ENCODE results near the gene FYN. TPM values are rescaled to one million over a fixed set of nuclear protein-coding genes. Genes with fewer than 3 reads are reported as not detected.

The FYN gene
- total and polyA plus RNA-seq, 2 of the 4 experiments (the other 2 are of a cell fraction), result 30.8 to 36.4 TPM

GRCh38 chr6:111793711-111794111 lies 79.5 kb downstream of the FYN start:
- H2AK9ac ChIP-seq (replicated peaks; ENCODE audit: low read depth, low read length, poor library complexity), result no peak overlapping the region
- H4K20me1 ChIP-seq (ENCODE audit: insufficient read depth, low read length), result peaks cover 10% of the 10 kb centered on the region; the same call in 1 of the 2 replicates
- no peak overlapping the region for H3K9ac ChIP-seq (ENCODE audit: low read depth, low read length)
- dilution Hi-C loops (cut with HindIII; ENCODE audit: low sequenced_read_pairs, unreplicated experiment) (no loop called here), in situ Hi-C loops (cut with MboI; ENCODE audit: low sequenced_read_pairs) (no loop called here), intact Hi-C loops (cut with micrococcal nuclease) (no loop called here)
- no peak overlapping the region for H3K14ac ChIP-seq (replicated peaks; ENCODE audit: low read depth, low read length)
- no peak overlapping the region for H3K27ac ChIP-seq (ENCODE audit: insufficient read depth, low read length)
- no TSS peak for BruUV-seq (replicated peaks)
- no peak overlapping the region for H3K4me3 ChIP-seq (ENCODE audit: insufficient read depth, low read depth, low read length)
- no peak for ATAC-seq (ENCODE audit: low read depth)
- no peak overlapping the region for H3K4me2 ChIP-seq (ENCODE audit: low read depth, low read length)
- H3K27me3 ChIP-seq (ENCODE audit: control insufficient read depth, insufficient read depth, low read length), result no peaks in the 10 kb centered on the region
- WGBS, 2 experiments (ENCODE audit: extremely low coverage in 2 of 2, insufficient read length in 1 of 2), result 100% methylated on average over 1 of the region's 8 CpGs; no CpG with 5 or more reads in 1 of the 2 experiments
- no peak overlapping the region for H4K8ac ChIP-seq (ENCODE audit: low read depth in 2 of 2, low read length in 2 of 2)
- no peak overlapping the region for H3K18ac ChIP-seq (ENCODE audit: low read depth, low read length)
- H3K23ac ChIP-seq (ENCODE audit: low read depth, low read length), result no peak overlapping the region
- H2AK5ac ChIP-seq (ENCODE audit: low read depth, low read length), result no peak overlapping the region
- no peak overlapping the region for H2BK5ac ChIP-seq (ENCODE audit: low read depth, low read length, poor library complexity, severe bottlenecking)
- no peak overlapping the region for H2BK120ac ChIP-seq (ENCODE audit: low read depth, low read length)
- peaks cover 9 to 31% of the 10 kb centered on the region in 2 experiments for H3K79me1 ChIP-seq (ENCODE audit: low read depth in 1 of 2, low read length in 2 of 2)
- peaks cover 6% of the 10 kb centered on the region; the same call in 1 of the 2 replicates for H3K9me1 ChIP-seq (ENCODE audit: insufficient read depth, low read length)
- CTCF ChIA-PET, result no interaction called here
- no peak for DNase-seq
- H3K56ac ChIP-seq (ENCODE audit: extremely low read depth, insufficient read depth, low read length), result no peak overlapping the region
- TF ChIP-seq MXI1 (IDR thresholded peaks at IDR 0.05; ENCODE audit: borderline replicate concordance, low read depth, low read length), result no peak
- TF ChIP-seq CEBPB (IDR thresholded peaks at IDR 0.05; ENCODE audit: low read depth, low read length), result peak; percentile 37; the same call in 1 of the 2 replicates
- no peak overlapping the region for H4K91ac ChIP-seq (ENCODE audit: insufficient read depth, low read depth, low read length)
- H2BK15ac ChIP-seq (ENCODE audit: low read depth, low read length), result no peak overlapping the region
- no peak overlapping the region for H3K4ac ChIP-seq (ENCODE audit: low read depth, low read length)
- H2BK20ac ChIP-seq (ENCODE audit: low read depth, low read length), result no peak overlapping the region
- POLR2A ChIA-PET (ENCODE audit: unreplicated experiment), result no interaction called here
- peaks cover 8% of the 10 kb centered on the region for H3K4me1 ChIP-seq (ENCODE audit: control insufficient read depth, insufficient read depth, low read length)
- H3K36me3 ChIP-seq (ENCODE audit: control insufficient read depth, insufficient read depth, low read length), result no peaks in the 10 kb centered on the region
- no peak overlapping the region for H4K5ac ChIP-seq (ENCODE audit: low read depth, low read length)
- H3K9me3 ChIP-seq (ENCODE audit: control insufficient read depth, insufficient read depth, low read length), result no peaks in the 10 kb centered on the region
- no peak overlapping the region for H2AFZ ChIP-seq (replicated peaks; ENCODE audit: low read length, poor library complexity)

Measured in IMR-90 (cell line).